ENCODE measurements around the gene CGAS.
"Not testable (repeated sequence)": the region's sequence is repeated elsewhere in the genome, so short reads cannot be mapped to it uniquely, and the experiment has no call there.

Gene CGAS

GRCh38 chr6:73393278-73393677, 58.8 kb downstream of the CGAS start:
- Histone ChIP-seq H3K27me3 (ENCODE audit: control insufficient read depth, insufficient read depth, low read length) (no peaks in the 10 kb centered on the region), H3K9ac (ENCODE audit: low read length) (no peak overlapping the region), H3K4me3 (ENCODE audit: low read length) (no peak overlapping the region), H3K4me1 (ENCODE audit: control insufficient read depth, low read depth, low read length) (peaks cover 7% of the 10 kb centered on the region), H3K27ac (ENCODE audit: low read length) (no peak overlapping the region), H3K36me3 (ENCODE audit: control insufficient read depth, low read depth, low read length) (no peaks in the 10 kb centered on the region), H3K9me3 (ENCODE audit: control insufficient read depth, low read depth, low read length) (no peaks in the 10 kb centered on the region)

GRCh38 chr6:73392188-73392587, 59.9 kb downstream of the CGAS start:
- H3K9ac ChIP-seq (ENCODE audit: low read length); H3K27ac ChIP-seq (ENCODE audit: low read length); H3K27me3 ChIP-seq (ENCODE audit: control insufficient read depth, insufficient read depth, low read length); H3K4me1 ChIP-seq (ENCODE audit: control insufficient read depth, low read depth, low read length); H3K36me3 ChIP-seq (ENCODE audit: control insufficient read depth, low read depth, low read length); H3K9me3 ChIP-seq (ENCODE audit: control insufficient read depth, low read depth, low read length); H3K4me3 ChIP-seq (ENCODE audit: low read length): not testable (repeated sequence)

GRCh38 chr6:73391675-73392074, 60.4 kb downstream of the CGAS start:
- Histone ChIP-seq H3K9ac (ENCODE audit: low read length) (no peak overlapping the region), H3K27ac (ENCODE audit: low read length) (no peak overlapping the region), H3K4me1 (ENCODE audit: control insufficient read depth, low read depth, low read length) (peaks cover 7% of the 10 kb centered on the region), H3K27me3 (ENCODE audit: control insufficient read depth, insufficient read depth, low read length) (no peaks in the 10 kb centered on the region), H3K36me3 (ENCODE audit: control insufficient read depth, low read depth, low read length) (no peaks in the 10 kb centered on the region), H3K9me3 (ENCODE audit: control insufficient read depth, low read depth, low read length) (no peaks in the 10 kb centered on the region), H3K4me3 (ENCODE audit: low read length) (no peak overlapping the region)

- no peaks in the 10 kb centered on the region for H3K36me3 ChIP-seq (ENCODE audit: control insufficient read depth, low read depth, low read length)
- H3K4me3 ChIP-seq (ENCODE audit: low read length) = no peak overlapping the region
- H3K9ac ChIP-seq (ENCODE audit: low read length) = no peak overlapping the region
- no peaks in the 10 kb centered on the region for H3K9me3 ChIP-seq (ENCODE audit: control insufficient read depth, low read depth, low read length)
- H3K27ac ChIP-seq (ENCODE audit: low read length) = no peak overlapping the region
- peaks cover 7% of the 10 kb centered on the region for H3K4me1 ChIP-seq (ENCODE audit: control insufficient read depth, low read depth, low read length)
- no peaks in the 10 kb centered on the region for H3K27me3 ChIP-seq (ENCODE audit: control insufficient read depth, insufficient read depth, low read length)
Measured at GRCh38 chr6:73389854-73390253, 62.2 kb downstream of the CGAS start.

GRCh38 chr6:73388800-73389512, 63.1 kb downstream of the CGAS start:
- peak overlapping the region; percentile 76 for H3K4me3 ChIP-seq (ENCODE audit: low read length)
- H3K27me3 ChIP-seq (ENCODE audit: control insufficient read depth, insufficient read depth, low read length) = no peaks in the 10 kb centered on the region
- peak overlapping the region; percentile 56 for H3K27ac ChIP-seq (ENCODE audit: low read length)
- no peaks in the 10 kb centered on the region for H3K9me3 ChIP-seq (ENCODE audit: control insufficient read depth, low read depth, low read length)
- peaks cover 7% of the 10 kb centered on the region for H3K4me1 ChIP-seq (ENCODE audit: control insufficient read depth, low read depth, low read length)
- H3K9ac ChIP-seq (ENCODE audit: low read length) = peak overlapping the region; percentile 70
- H3K36me3 ChIP-seq (ENCODE audit: control insufficient read depth, low read depth, low read length) = no peaks in the 10 kb centered on the region

GRCh38 chr6:73388433-73388799, 63.7 kb downstream of the CGAS start:
- peaks cover 7% of the 10 kb centered on the region for H3K4me1 ChIP-seq (ENCODE audit: control insufficient read depth, low read depth, low read length)
- H3K27ac ChIP-seq (ENCODE audit: low read length) = no peak overlapping the region
- peak overlapping the region; percentile 70 for H3K9ac ChIP-seq (ENCODE audit: low read length)
- no peaks in the 10 kb centered on the region for H3K27me3 ChIP-seq (ENCODE audit: control insufficient read depth, insufficient read depth, low read length)
- H3K36me3 ChIP-seq (ENCODE audit: control insufficient read depth, low read depth, low read length) = no peaks in the 10 kb centered on the region
- H3K9me3 ChIP-seq (ENCODE audit: control insufficient read depth, low read depth, low read length) = no peaks in the 10 kb centered on the region
- H3K4me3 ChIP-seq (ENCODE audit: low read length) = peak overlapping the region; percentile 76

- Histone ChIP-seq H3K27ac (ENCODE audit: low read length) (no peak overlapping the region), H3K9ac (ENCODE audit: low read length) (no peak overlapping the region), H3K27me3 (ENCODE audit: control insufficient read depth, insufficient read depth, low read length) (no peaks in the 10 kb centered on the region), H3K4me3 (ENCODE audit: low read length) (no peak overlapping the region), H3K36me3 (ENCODE audit: control insufficient read depth, low read depth, low read length) (no peaks in the 10 kb centered on the region), H3K4me1 (ENCODE audit: control insufficient read depth, low read depth, low read length) (no peaks in the 10 kb centered on the region), H3K9me3 (ENCODE audit: control insufficient read depth, low read depth, low read length) (no peaks in the 10 kb centered on the region)
Measured at GRCh38 chr6:73382462-73383113, 69.5 kb downstream of the CGAS start.

GRCh38 chr6:73381531-73381930, 70.6 kb downstream of the CGAS start:
- H3K27ac ChIP-seq (ENCODE audit: low read length); H3K36me3 ChIP-seq (ENCODE audit: control insufficient read depth, low read depth, low read length); H3K9me3 ChIP-seq (ENCODE audit: control insufficient read depth, low read depth, low read length); H3K4me3 ChIP-seq (ENCODE audit: low read length); H3K4me1 ChIP-seq (ENCODE audit: control insufficient read depth, low read depth, low read length); H3K9ac ChIP-seq (ENCODE audit: low read length); H3K27me3 ChIP-seq (ENCODE audit: control insufficient read depth, insufficient read depth, low read length): not testable (repeated sequence)

GRCh38 chr6:73377225-73377624, 74.9 kb downstream of the CGAS start:
- Histone ChIP-seq H3K4me3 (ENCODE audit: low read length) (no peak overlapping the region), H3K9ac (ENCODE audit: low read length) (no peak overlapping the region), H3K9me3 (ENCODE audit: control insufficient read depth, low read depth, low read length) (no peaks in the 10 kb centered on the region), H3K27ac (ENCODE audit: low read length) (no peak overlapping the region), H3K4me1 (ENCODE audit: control insufficient read depth, low read depth, low read length) (no peaks in the 10 kb centered on the region), H3K36me3 (ENCODE audit: control insufficient read depth, low read depth, low read length) (no peaks in the 10 kb centered on the region), H3K27me3 (ENCODE audit: control insufficient read depth, insufficient read depth, low read length) (no peaks in the 10 kb centered on the region)

- Histone ChIP-seq H3K27ac (ENCODE audit: low read length) (no peak overlapping the region), H3K9me3 (ENCODE audit: control insufficient read depth, low read depth, low read length) (no peaks in the 10 kb centered on the region), H3K27me3 (ENCODE audit: control insufficient read depth, insufficient read depth, low read length) (no peaks in the 10 kb centered on the region), H3K36me3 (ENCODE audit: control insufficient read depth, low read depth, low read length) (no peaks in the 10 kb centered on the region), H3K9ac (ENCODE audit: low read length) (no peak overlapping the region), H3K4me1 (ENCODE audit: control insufficient read depth, low read depth, low read length) (no peaks in the 10 kb centered on the region), H3K4me3 (ENCODE audit: low read length) (no peak overlapping the region)
Measured at GRCh38 chr6:73375216-73375615, 76.9 kb downstream of the CGAS start.
